ENCODE data around the gene PRSS21.

DNA sequence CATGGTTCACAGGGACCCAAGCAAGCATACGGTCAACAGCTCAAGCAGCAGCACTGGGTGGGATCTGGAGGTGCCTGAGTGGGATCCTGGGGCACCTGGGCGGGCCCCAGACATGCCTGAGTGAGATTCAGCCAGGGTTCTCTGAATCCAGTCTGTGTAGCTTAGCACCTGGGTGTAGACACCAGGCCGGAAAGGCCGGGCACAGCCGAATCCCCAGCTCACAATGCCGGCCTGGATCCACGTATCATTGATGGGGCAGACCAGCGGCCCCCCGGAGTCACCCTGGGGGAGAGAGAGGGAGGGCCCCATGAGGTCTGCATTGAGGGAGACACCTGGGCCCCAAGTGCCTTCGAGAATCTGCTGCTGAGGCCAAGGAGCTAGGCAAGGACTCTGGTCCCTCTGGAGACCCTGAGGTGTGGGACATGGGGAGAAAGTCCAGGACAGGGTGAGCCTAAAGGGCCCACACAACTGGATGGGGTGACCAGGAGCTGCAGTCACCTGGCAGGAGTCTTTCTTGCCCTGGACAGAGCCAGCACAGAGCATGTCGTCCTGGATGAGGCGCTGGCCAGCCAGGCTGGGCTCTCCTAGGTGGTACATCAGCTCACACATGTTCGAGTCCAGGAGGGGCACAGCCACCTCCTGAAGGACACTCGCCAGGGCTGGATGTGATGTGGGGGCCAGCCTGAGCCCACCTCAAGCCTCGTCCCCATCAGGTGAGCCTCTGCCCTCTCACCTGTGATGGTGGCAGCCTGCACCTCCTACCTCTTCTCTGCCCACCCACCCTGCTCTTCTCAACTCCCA, 22.8 kb downstream of the PRSS21 start:
- TF ChIP-seq MYNN (tag by site-specific recombination; IDR thresholded peaks at IDR 0.05; ENCODE audit: borderline replicate concordance) (no peak), ZNF404 (tag by site-specific recombination; IDR thresholded peaks at IDR 0.05) (no peak), ZFP37 (tag by site-specific recombination; IDR thresholded peaks at IDR 0.05) (no peak), ZNF76 (tag by site-specific recombination; IDR thresholded peaks at IDR 0.05; ENCODE audit: borderline replicate concordance, low read depth) (no peak), YY2 (tag by site-specific recombination; IDR thresholded peaks at IDR 0.05) (no peak)
- TF ChIP-seq, protein P1, sequence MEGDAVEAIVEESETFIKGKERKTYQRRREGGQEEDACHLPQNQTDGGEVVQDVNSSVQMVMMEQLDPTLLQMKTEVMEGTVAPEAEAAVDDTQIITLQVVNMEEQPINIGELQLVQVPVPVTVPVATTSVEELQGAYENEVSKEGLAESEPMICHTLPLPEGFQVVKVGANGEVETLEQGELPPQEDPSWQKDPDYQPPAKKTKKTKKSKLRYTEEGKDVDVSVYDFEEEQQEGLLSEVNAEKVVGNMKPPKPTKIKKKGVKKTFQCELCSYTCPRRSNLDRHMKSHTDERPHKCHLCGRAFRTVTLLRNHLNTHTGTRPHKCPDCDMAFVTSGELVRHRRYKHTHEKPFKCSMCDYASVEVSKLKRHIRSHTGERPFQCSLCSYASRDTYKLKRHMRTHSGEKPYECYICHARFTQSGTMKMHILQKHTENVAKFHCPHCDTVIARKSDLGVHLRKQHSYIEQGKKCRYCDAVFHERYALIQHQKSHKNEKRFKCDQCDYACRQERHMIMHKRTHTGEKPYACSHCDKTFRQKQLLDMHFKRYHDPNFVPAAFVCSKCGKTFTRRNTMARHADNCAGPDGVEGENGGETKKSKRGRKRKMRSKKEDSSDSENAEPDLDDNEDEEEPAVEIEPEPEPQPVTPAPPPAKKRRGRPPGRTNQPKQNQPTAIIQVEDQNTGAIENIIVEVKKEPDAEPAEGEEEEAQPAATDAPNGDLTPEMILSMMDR (tag by site-specific recombination; IDR thresholded peaks at IDR 0.05) = no peak
- TF ChIP-seq, protein P2, sequence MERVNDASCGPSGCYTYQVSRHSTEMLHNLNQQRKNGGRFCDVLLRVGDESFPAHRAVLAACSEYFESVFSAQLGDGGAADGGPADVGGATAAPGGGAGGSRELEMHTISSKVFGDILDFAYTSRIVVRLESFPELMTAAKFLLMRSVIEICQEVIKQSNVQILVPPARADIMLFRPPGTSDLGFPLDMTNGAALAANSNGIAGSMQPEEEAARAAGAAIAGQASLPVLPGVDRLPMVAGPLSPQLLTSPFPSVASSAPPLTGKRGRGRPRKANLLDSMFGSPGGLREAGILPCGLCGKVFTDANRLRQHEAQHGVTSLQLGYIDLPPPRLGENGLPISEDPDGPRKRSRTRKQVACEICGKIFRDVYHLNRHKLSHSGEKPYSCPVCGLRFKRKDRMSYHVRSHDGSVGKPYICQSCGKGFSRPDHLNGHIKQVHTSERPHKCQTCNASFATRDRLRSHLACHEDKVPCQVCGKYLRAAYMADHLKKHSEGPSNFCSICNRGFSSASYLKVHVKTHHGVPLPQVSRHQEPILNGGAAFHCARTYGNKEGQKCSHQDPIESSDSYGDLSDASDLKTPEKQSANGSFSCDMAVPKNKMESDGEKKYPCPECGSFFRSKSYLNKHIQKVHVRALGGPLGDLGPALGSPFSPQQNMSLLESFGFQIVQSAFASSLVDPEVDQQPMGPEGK (tag by site-specific recombination; IDR thresholded peaks at IDR 0.05) = no peak
